A549 (cell line): Measurements from ENCODE around the gene TMEM272.

ENCODE experiments used
- CBX2 ChIP-seq: fragments of 200-600 bp; sonication (generic); IDR thresholded peaks from 2 replicates; pipeline ENCODE4 v1.6.1; 2016; ENCODE audit warnings: low read depth, mild to moderate bottlenecking, borderline replicate concordance
- NR3C1 ChIP-seq: fragments of >200 bp; sonication (Bioruptor Twin); formaldehyde crosslinking; IDR thresholded peaks from 3 replicates; pipeline ENCODE4 v1.6.1; 2017
- POLR2A ChIP-seq: IDR thresholded peaks from 2 replicates; pipeline ENCODE4 v1.6.1; 2012; ENCODE audit warnings: mild to moderate bottlenecking, low read length
- RAD21 ChIP-seq, 2 experiments: fragments of >200 bp in 1 of 2; sonication (Bioruptor Twin) in 1 of 2; formaldehyde crosslinking in 1 of 2; IDR thresholded peaks in 1 of 2; conservative IDR thresholded peaks in 1 of 2; 2 replicates in 1 of 2; 3 replicates in 1 of 2; pipeline ENCODE4 v1.6.1; 2012 to 2018; ENCODE audit warnings: inconsistent platforms in 1 of 2
- TF ChIP-seq, protein P1 (sequence below): fragments of >200 bp; sonication (Bioruptor Twin); formaldehyde crosslinking; IDR thresholded peaks from 3 replicates; pipeline ENCODE4 v1.5.1; 2016

DNA sequence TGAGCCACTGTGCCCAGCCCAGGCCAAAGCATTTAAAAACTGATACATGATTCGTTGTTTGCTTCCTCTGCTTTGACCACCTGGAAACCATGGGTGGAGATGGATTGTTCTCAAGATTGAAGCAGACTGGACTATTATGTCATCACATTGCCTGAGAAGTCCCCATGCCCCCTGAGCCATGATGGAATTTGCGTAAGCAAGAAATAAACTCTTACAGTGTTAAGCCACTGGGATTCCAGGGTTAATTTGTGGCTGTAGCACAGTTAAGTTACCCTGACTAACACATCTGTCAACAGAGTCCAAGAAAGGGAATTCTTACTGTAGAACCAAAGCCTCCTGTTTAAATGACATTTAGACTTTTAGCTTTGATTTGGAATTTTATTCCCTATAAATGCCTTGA lies 21.6 kb downstream of the TMEM272 start:
- TF ChIP-seq, protein P1, sequence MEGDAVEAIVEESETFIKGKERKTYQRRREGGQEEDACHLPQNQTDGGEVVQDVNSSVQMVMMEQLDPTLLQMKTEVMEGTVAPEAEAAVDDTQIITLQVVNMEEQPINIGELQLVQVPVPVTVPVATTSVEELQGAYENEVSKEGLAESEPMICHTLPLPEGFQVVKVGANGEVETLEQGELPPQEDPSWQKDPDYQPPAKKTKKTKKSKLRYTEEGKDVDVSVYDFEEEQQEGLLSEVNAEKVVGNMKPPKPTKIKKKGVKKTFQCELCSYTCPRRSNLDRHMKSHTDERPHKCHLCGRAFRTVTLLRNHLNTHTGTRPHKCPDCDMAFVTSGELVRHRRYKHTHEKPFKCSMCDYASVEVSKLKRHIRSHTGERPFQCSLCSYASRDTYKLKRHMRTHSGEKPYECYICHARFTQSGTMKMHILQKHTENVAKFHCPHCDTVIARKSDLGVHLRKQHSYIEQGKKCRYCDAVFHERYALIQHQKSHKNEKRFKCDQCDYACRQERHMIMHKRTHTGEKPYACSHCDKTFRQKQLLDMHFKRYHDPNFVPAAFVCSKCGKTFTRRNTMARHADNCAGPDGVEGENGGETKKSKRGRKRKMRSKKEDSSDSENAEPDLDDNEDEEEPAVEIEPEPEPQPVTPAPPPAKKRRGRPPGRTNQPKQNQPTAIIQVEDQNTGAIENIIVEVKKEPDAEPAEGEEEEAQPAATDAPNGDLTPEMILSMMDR: no peak
- TF ChIP-seq NR3C1: no peak
- TF ChIP-seq RAD21 (conservative IDR thresholded peaks at IDR 0.05 in 1 of 2, IDR thresholded peaks at IDR 0.05 in 1 of 2): no peak
- no peak for TF ChIP-seq POLR2A
- TF ChIP-seq CBX2: no peak
